OCI-LY7 (cell line): ENCODE data around the gene TPK1.

Experiments used
- CTCF ChIP-seq: fragments of 200-600 bp; sonication (generic); conservative IDR thresholded peaks from 2 replicates; pipeline ENCODE4 v1.5.1; 2014; ENCODE audit warnings: mild to moderate bottlenecking, antibody characterized with exemption, low read length, moderate library complexity, mixed read lengths
- EZH2phosphoT487 ChIP-seq: fragments of 200-600 bp; sonication (generic); IDR thresholded peaks from 2 replicates; pipeline ENCODE4 v1.6.1; 2018; ENCODE audit warnings: low read depth, borderline replicate concordance, mild to moderate bottlenecking, mixed run types, antibody characterized with exemption, low read length, moderate library complexity, mixed read lengths

- TF ChIP-seq EZH2phosphoT487 (no peak), CTCF (no peak)
These were observed 18.9 kb downstream of the TPK1 start for GRCh38 chr7:144817001-144817400.
